ENCODE data around the gene AP3B2.

AP3B2 gene

DNA sequence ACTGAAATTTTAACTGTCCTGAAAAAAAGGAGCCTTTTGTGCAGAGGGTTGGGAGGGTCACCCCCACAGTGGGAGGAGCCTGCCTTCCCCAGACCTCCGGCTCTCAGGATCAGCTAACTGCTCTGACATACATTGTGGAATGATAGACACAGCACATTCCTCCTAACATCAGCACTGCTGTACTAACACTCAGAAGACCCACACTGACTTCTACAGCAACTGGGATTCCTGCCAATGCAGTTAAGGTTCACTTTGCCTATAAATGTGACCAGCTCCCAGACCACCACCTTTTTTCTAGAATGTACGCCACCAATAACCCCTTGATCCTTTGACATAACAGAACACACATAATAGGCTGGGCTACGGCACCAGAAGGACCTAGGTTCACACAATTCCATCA lies 65.7 kb downstream of the AP3B2 start:
- H3K27ac ChIP-seq (ENCODE audit: insufficient read depth, low read depth, low read length, poor library complexity, severe bottlenecking) = no peak overlapping the region
- peaks cover 85% of the 10 kb centered on the region for H3K27me3 ChIP-seq (ENCODE audit: control insufficient read depth, insufficient read depth, low read length, poor library complexity, severe bottlenecking)
- peaks cover 12% of the 10 kb centered on the region for H3K4me1 ChIP-seq (ENCODE audit: control insufficient read depth, insufficient read depth, low read length)
- no peaks in the 10 kb centered on the region for H3K36me3 ChIP-seq (ENCODE audit: control insufficient read depth, insufficient read depth, low read length)
- no peak overlapping the region for H3K4me3 ChIP-seq (ENCODE audit: insufficient read depth, low read depth, low read length)
- no peaks in the 10 kb centered on the region for H3K9me3 ChIP-seq (ENCODE audit: control insufficient read depth, low read length)
- WGBS, 2 experiments = 78 to 82% methylated on average over 3 of the region's 3 CpGs

DNA sequence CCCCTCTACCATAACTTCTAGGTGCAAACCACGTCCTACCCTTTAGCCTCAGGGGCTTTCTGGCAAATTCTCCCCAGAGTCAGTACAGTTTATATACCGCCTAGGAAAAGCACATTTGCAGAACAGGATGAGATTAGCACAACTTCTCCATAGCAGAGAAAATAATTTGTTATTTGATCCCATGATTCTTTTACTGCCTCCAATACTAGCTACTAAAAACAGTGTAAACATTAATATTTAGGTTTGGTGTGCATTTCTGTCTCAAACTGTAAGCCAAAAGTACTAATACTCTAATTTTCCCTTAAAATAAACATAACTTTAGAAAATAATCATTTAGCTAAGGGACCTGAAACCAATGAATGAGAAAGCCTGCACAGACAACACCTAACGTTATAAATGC lies 67.0 kb downstream of the AP3B2 start:
- Histone ChIP-seq H3K36me3 (ENCODE audit: control insufficient read depth, insufficient read depth, low read length) (no peaks in the 10 kb centered on the region), H3K4me1 (ENCODE audit: control insufficient read depth, insufficient read depth, low read length) (peaks cover 5% of the 10 kb centered on the region), H3K4me3 (ENCODE audit: insufficient read depth, low read depth, low read length) (no peak overlapping the region), H3K27me3 (ENCODE audit: control insufficient read depth, insufficient read depth, low read length, poor library complexity, severe bottlenecking) (peaks cover 80% of the 10 kb centered on the region), H3K9me3 (ENCODE audit: control insufficient read depth, low read length) (no peaks in the 10 kb centered on the region), H3K27ac (ENCODE audit: insufficient read depth, low read depth, low read length, poor library complexity, severe bottlenecking) (no peak overlapping the region)
- 79 to 88% methylated on average over 3 of the region's 3 CpGs for WGBS, 2 experiments

DNA sequence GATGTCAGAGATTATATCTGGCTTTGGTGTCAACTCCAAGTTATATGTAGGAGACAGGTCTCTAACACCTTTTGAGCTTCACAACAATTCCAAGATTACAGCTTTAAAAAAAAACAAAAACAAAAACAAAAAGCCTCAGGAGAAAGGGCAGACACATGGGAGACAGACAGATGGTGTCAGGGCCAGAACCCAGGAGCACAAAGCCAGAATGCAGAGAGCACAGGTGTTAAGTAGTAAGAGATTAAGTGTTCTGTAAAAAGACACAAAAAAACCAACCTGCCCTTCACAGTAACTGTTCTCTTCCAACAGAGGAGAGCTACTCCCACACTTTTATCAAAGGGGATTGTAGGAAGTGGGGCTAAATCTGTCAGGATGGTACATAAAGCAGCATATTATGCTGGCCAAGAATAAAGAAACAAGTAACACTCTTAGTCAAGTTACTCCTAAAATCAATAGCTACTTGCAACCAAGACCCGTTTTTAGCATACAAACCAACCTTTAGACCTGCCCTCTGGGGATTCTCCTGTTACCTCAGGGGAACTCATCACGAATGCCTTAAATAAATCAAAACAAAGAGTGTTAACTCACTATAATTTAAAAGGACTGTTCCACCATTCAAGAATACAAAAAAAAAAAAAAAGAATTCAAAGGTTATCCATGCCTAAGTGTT lies 68.4 kb downstream of the AP3B2 start:
- 42 to 61% methylated on average over 2 of the region's 2 CpGs for WGBS, 2 experiments
- Histone ChIP-seq H3K4me1 (ENCODE audit: control insufficient read depth, insufficient read depth, low read length) (peaks cover 3% of the 10 kb centered on the region), H3K27ac (ENCODE audit: insufficient read depth, low read depth, low read length, poor library complexity, severe bottlenecking) (no peak overlapping the region), H3K36me3 (ENCODE audit: control insufficient read depth, insufficient read depth, low read length) (no peaks in the 10 kb centered on the region), H3K27me3 (ENCODE audit: control insufficient read depth, insufficient read depth, low read length, poor library complexity, severe bottlenecking) (peaks cover 78% of the 10 kb centered on the region), H3K4me3 (ENCODE audit: insufficient read depth, low read depth, low read length) (no peak overlapping the region), H3K9me3 (ENCODE audit: control insufficient read depth, low read length) (no peaks in the 10 kb centered on the region)

DNA sequence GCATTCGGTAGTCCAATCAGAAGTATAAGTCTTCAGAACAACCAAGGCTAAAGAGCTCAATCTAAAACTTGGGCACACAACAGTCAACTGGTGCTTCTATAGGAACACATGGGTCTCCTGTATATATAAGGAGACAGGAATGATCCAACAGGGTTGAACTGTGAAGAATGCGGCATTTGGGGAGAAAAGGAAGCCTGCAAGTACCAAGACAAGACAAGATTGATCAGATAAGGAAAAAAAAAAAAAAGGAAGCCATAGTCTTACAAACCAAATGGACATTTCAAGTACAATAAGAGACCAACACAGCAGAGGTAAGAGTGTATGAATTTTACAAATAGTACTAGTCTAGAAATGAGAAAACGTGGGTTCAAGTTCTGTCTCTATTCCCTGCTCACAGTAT lies 69.0 kb downstream of the AP3B2 start:
- Histone ChIP-seq H3K4me1 (ENCODE audit: control insufficient read depth, insufficient read depth, low read length) (peaks cover 3% of the 10 kb centered on the region), H3K27me3 (ENCODE audit: control insufficient read depth, insufficient read depth, low read length, poor library complexity, severe bottlenecking) (peaks cover 78% of the 10 kb centered on the region), H3K9me3 (ENCODE audit: control insufficient read depth, low read length) (no peaks in the 10 kb centered on the region), H3K4me3 (ENCODE audit: insufficient read depth, low read depth, low read length) (no peak overlapping the region), H3K36me3 (ENCODE audit: control insufficient read depth, insufficient read depth, low read length) (no peaks in the 10 kb centered on the region), H3K27ac (ENCODE audit: insufficient read depth, low read depth, low read length, poor library complexity, severe bottlenecking) (no peak overlapping the region)
- WGBS, 2 experiments = 89 to 96% methylated on average over 3 of the region's 3 CpGs

DNA sequence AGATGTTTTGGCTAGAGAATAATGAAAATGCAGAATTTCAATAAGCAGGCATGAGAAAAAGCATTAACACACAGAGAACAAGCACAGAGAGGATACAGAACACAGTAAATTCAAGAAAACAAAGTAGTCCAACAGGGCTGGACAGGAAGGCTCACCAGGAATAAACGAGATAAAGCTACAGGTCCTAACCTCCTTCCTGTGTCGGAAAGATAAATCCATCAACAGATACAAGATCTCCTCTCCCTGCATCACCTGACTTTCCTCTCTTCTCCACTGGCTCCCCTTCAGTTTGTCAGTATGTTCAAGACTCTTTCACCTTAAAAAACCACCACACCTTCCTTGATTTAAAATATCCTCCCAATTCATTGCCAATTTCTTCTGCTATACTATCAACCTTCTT lies 73.9 kb downstream of the AP3B2 start:
- Histone ChIP-seq H3K9me3 (ENCODE audit: control insufficient read depth, low read length) (no peaks in the 10 kb centered on the region), H3K36me3 (ENCODE audit: control insufficient read depth, insufficient read depth, low read length) (no peaks in the 10 kb centered on the region), H3K27me3 (ENCODE audit: control insufficient read depth, insufficient read depth, low read length, poor library complexity, severe bottlenecking) (peaks cover 51% of the 10 kb centered on the region), H3K4me3 (ENCODE audit: insufficient read depth, low read depth, low read length) (no peak overlapping the region), H3K27ac (ENCODE audit: insufficient read depth, low read depth, low read length, poor library complexity, severe bottlenecking) (no peak overlapping the region), H3K4me1 (ENCODE audit: control insufficient read depth, insufficient read depth, low read length) (no peaks in the 10 kb centered on the region)
- 88 to 89% methylated on average over 2 of the region's 2 CpGs for WGBS, 2 experiments

DNA sequence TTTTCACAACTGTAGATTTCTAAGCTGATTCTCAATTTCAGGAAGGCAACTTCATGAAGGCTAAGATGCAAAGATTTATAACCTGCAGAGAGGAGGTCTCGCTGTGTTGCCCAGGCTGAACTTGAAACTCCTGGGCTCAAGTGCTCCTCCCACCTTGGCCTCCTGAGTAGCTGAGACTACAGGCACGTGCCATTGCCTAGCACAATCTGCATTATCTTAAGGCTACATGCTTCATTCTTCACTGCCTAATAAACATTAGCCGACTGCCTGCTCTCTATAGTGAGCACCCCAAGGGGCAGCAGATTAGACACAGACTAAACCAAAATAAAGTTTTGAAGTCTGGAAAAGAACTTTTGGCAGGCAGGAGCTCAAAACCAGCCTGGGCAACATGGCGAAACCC lies 79.6 kb downstream of the AP3B2 start:
- 78 to 81% methylated on average over 4 of the region's 4 CpGs for WGBS, 2 experiments
- H3K9me3 ChIP-seq (ENCODE audit: control insufficient read depth, low read length) = no peaks in the 10 kb centered on the region

DNA sequence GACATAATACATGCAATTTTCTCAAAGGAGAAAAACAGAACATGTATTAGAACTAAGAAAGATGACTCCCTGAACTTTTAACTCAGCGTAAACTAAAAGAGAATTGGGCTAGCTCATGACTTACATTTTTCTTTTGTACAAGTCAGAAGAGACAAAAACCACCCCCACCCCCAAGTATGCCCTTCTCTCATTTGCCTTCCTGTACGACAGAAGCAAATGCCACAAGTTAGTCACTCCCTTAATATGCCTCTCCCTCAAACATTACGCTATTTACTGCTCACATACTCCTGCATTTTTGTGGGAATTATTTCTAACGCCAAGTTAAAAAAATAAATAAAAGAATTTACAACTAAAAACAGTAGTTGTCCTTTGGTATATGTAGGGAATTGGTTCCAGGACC lies 84.5 kb downstream of the AP3B2 start:
- H3K9me3 ChIP-seq (ENCODE audit: control insufficient read depth, low read length) = no peaks in the 10 kb centered on the region
- H3K4me1 ChIP-seq (ENCODE audit: control insufficient read depth, insufficient read depth, low read length) = no peaks in the 10 kb centered on the region
- no peak overlapping the region for H3K4me3 ChIP-seq (ENCODE audit: insufficient read depth, low read depth, low read length)
- WGBS, 2 experiments = 91 to 95% methylated on average over 3 to 4 of the region's 4 CpGs
- no peaks in the 10 kb centered on the region for H3K27me3 ChIP-seq (ENCODE audit: control insufficient read depth, insufficient read depth, low read length, poor library complexity, severe bottlenecking)
- H3K27ac ChIP-seq (ENCODE audit: insufficient read depth, low read depth, low read length, poor library complexity, severe bottlenecking) = no peak overlapping the region
- no peaks in the 10 kb centered on the region for H3K36me3 ChIP-seq (ENCODE audit: control insufficient read depth, insufficient read depth, low read length)

More for the DNA sequence above, 79.6 kb downstream of the AP3B2 start:
- no peaks in the 10 kb centered on the region for H3K4me1 ChIP-seq (ENCODE audit: control insufficient read depth, insufficient read depth, low read length)
- peaks cover under 1% of the 10 kb centered on the region for H3K27me3 ChIP-seq (ENCODE audit: control insufficient read depth, insufficient read depth, low read length, poor library complexity, severe bottlenecking)
- no peak overlapping the region for H3K4me3 ChIP-seq (ENCODE audit: insufficient read depth, low read depth, low read length)
- H3K27ac ChIP-seq (ENCODE audit: insufficient read depth, low read depth, low read length, poor library complexity, severe bottlenecking) = no peak overlapping the region
- no peaks in the 10 kb centered on the region for H3K36me3 ChIP-seq (ENCODE audit: control insufficient read depth, insufficient read depth, low read length)

DNA sequence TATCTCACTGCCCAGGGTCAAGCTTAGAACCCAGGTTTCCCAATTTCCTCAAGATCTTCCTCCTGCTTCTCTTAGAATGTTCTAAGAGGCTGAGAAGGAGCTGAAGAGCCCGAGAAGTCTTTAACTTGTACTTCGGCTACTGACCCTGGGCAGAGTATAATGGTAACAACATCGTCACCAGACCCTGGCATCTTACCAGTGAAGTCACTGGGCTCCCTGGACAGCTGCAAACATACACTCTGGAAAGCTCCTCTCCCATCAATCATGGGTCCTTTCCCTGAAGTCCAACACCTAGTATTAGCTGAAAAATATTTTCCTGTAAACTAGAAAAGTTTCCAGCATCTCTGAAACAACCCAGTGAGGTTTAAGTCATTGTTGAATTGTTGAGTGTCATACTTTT lies 85.2 kb downstream of the AP3B2 start:
- no peaks in the 10 kb centered on the region for H3K4me1 ChIP-seq (ENCODE audit: control insufficient read depth, insufficient read depth, low read length)
- WGBS, 2 experiments = 90 to 92% methylated on average over 3 of the region's 3 CpGs

DNA sequence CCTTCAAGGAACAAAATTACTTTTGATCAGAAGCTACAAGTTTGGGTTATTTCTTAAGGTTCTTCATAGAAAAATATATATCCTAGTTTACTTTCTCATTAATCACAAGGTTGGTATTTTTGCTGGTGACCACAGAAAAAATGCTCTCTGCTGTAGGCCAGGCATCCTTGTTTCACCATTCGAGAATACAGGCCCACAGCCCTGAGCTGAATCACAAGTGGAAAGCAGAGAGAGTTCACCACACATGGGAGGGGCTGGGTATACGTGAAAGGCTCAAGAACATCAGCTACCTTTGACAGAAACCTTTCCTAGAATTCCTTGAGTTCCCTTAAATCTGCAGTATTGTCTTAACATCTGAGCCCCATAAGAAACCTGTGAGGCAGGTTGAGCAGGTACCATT lies 85.7 kb downstream of the AP3B2 start:
- no peak overlapping the region for H3K27ac ChIP-seq (ENCODE audit: insufficient read depth, low read depth, low read length, poor library complexity, severe bottlenecking)
- no peaks in the 10 kb centered on the region for H3K4me1 ChIP-seq (ENCODE audit: control insufficient read depth, insufficient read depth, low read length)
- H3K9me3 ChIP-seq (ENCODE audit: control insufficient read depth, low read length) = no peaks in the 10 kb centered on the region
- H3K4me3 ChIP-seq (ENCODE audit: insufficient read depth, low read depth, low read length) = no peak overlapping the region
- H3K27me3 ChIP-seq (ENCODE audit: control insufficient read depth, insufficient read depth, low read length, poor library complexity, severe bottlenecking) = no peaks in the 10 kb centered on the region
- no peaks in the 10 kb centered on the region for H3K36me3 ChIP-seq (ENCODE audit: control insufficient read depth, insufficient read depth, low read length)
- 85 to 89% methylated on average over 2 of the region's 2 CpGs for WGBS, 2 experiments

More for the DNA sequence above, 85.2 kb downstream of the AP3B2 start:
- no peaks in the 10 kb centered on the region for H3K9me3 ChIP-seq (ENCODE audit: control insufficient read depth, low read length)
- no peak overlapping the region for H3K4me3 ChIP-seq (ENCODE audit: insufficient read depth, low read depth, low read length)
- no peak overlapping the region for H3K27ac ChIP-seq (ENCODE audit: insufficient read depth, low read depth, low read length, poor library complexity, severe bottlenecking)
- H3K27me3 ChIP-seq (ENCODE audit: control insufficient read depth, insufficient read depth, low read length, poor library complexity, severe bottlenecking) = no peaks in the 10 kb centered on the region
- H3K36me3 ChIP-seq (ENCODE audit: control insufficient read depth, insufficient read depth, low read length) = no peaks in the 10 kb centered on the region

DNA sequence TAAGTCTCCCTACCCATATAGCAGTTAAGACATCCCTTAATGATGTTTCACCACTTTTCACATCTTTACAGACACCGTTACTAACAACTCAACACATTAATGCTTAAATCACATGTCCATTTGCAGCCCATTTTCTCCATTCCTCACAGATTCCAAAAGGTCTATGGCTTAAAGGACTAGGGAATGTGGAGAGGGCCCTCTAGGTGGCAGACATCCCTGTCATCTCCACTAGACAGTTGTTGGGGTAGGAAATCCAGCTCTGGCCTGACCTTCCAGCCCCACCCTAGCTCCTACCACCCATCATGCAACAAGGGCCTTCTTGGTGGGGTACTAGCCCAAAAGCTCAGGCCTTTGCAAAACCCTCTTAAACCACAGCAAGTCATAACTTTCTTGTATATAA lies 87.7 kb downstream of the AP3B2 start:
- no peaks in the 10 kb centered on the region for H3K9me3 ChIP-seq (ENCODE audit: control insufficient read depth, low read length)
- H3K27me3 ChIP-seq (ENCODE audit: control insufficient read depth, insufficient read depth, low read length, poor library complexity, severe bottlenecking) = no peaks in the 10 kb centered on the region
- H3K4me3 ChIP-seq (ENCODE audit: insufficient read depth, low read depth, low read length) = no peak overlapping the region
- H3K27ac ChIP-seq (ENCODE audit: insufficient read depth, low read depth, low read length, poor library complexity, severe bottlenecking) = no peak overlapping the region
- H3K36me3 ChIP-seq (ENCODE audit: control insufficient read depth, insufficient read depth, low read length) = no peaks in the 10 kb centered on the region
- WGBS, 2 experiments = 67 to 77% methylated on average over 1 of the region's 1 CpG
- H3K4me1 ChIP-seq (ENCODE audit: control insufficient read depth, insufficient read depth, low read length) = no peaks in the 10 kb centered on the region

DNA sequence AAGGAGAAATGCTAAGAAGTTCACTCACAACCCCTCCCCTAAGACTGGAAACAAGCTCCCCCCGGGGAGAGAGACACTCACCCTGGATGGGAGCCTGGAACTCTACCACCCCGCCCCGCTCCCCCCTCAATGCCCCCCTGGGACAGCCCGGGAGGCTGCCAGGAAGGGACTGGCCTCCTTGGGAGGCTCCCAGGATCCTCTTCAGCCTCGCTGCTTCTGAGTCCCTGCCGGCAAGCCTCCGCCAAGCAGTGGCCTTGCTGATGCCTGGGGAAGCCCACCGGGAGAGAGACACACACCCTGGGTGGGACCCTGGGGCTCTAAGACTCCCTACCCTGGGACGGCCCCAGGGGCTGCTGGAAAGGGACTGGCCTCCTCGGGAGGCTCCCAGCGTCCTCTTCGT lies 95.9 kb downstream of the AP3B2 start:
- no peaks in the 10 kb centered on the region for H3K36me3 ChIP-seq (ENCODE audit: control insufficient read depth, insufficient read depth, low read length)
- 77 to 85% methylated on average over 12 of the region's 12 CpGs for WGBS, 2 experiments
- no peaks in the 10 kb centered on the region for H3K9me3 ChIP-seq (ENCODE audit: control insufficient read depth, low read length)
- H3K27ac ChIP-seq (ENCODE audit: insufficient read depth, low read depth, low read length, poor library complexity, severe bottlenecking) = no peak overlapping the region
- no peaks in the 10 kb centered on the region for H3K27me3 ChIP-seq (ENCODE audit: control insufficient read depth, insufficient read depth, low read length, poor library complexity, severe bottlenecking)
- H3K4me1 ChIP-seq (ENCODE audit: control insufficient read depth, insufficient read depth, low read length) = no peaks in the 10 kb centered on the region
- no peak overlapping the region for H3K4me3 ChIP-seq (ENCODE audit: insufficient read depth, low read depth, low read length)
